Neuronal stem cell (in vitro differentiated cells): ENCODE data around the gene TBC1D26. TPM values are rescaled to one million over a fixed set of nuclear protein-coding genes. Genes with fewer than 3 reads are reported as not detected.
A peak's percentile ranks its signal among the peaks of the same experiment; 100 is the strongest.
"Not testable (repeated sequence)": the region's sequence is repeated elsewhere in the genome, so short reads cannot be mapped to it uniquely, and the experiment has no call there.

Source experiments
- DNase-seq: peaks from one replicate; pipeline ENCODE4 v3.0.0-alpha.2; 2013; ENCODE audit warnings: low spot score
- H2AFZ ChIP-seq: one replicate; pipeline ENCODE4 v1.6.1; 2013; ENCODE audit warnings: mild to moderate bottlenecking, low read length, inconsistent platforms
- H2AK5ac ChIP-seq: 2 replicates; pipeline ENCODE4 v1.6.1; 2013; ENCODE audit warnings: low read depth, mild to moderate bottlenecking, inconsistent platforms, low read length, moderate library complexity, mixed read lengths
- H2BK120ac ChIP-seq: 2 replicates; pipeline ENCODE4 v1.6.1; 2013; ENCODE audit warnings: low read depth, mild to moderate bottlenecking, inconsistent platforms, low read length, moderate library complexity, mixed read lengths
- H2BK12ac ChIP-seq: one replicate; pipeline ENCODE4 v1.6.1; 2013; ENCODE audit warnings: low read length, inconsistent platforms
- H2BK15ac ChIP-seq: 2 replicates; pipeline ENCODE4 v1.6.1; 2013; ENCODE audit warnings: mild to moderate bottlenecking, low read length, inconsistent platforms, mixed read lengths
- H2BK5ac ChIP-seq: one replicate; pipeline ENCODE4 v1.6.1; 2013; ENCODE audit warnings: inconsistent platforms, mild to moderate bottlenecking, low read length, moderate library complexity
- H3K14ac ChIP-seq: one replicate; pipeline ENCODE4 v1.6.1; 2013; ENCODE audit warnings: low read length, inconsistent platforms
- H3K18ac ChIP-seq: 2 replicates; pipeline ENCODE4 v1.6.1; 2013; ENCODE audit warnings: low read length, inconsistent platforms
- H3K23ac ChIP-seq: 2 replicates; pipeline ENCODE4 v1.6.1; 2013; ENCODE audit warnings: low read depth, mild to moderate bottlenecking, mixed read lengths, low read length, inconsistent platforms; ENCODE audit not compliant: poor library complexity
- H3K27ac ChIP-seq: replicated peaks from 3 replicates; pipeline ENCODE4 v1.5.1; 2013; ENCODE audit warnings: low read length, inconsistent platforms
- H3K27me3 ChIP-seq, 3 experiments: 2 replicates each; pipeline ENCODE4 v1.6.1; 2013; ENCODE audit warnings: low read length in 3 of 3, mild to moderate bottlenecking in 2 of 3, inconsistent platforms in 1 of 3, low read depth in 1 of 3, mixed read lengths in 1 of 3, moderate library complexity in 1 of 3; ENCODE audit not compliant: control insufficient read depth in 3 of 3, insufficient read depth in 3 of 3
- H3K36me3 ChIP-seq, 2 donors: replicated peaks in 1 of 2; 2 replicates each; pipeline ENCODE4 v1.6.1; 2013; ENCODE audit warnings: low read length in 2 of 2; ENCODE audit not compliant: control insufficient read depth in 2 of 2, insufficient read depth in 2 of 2
- H3K4ac ChIP-seq: 2 replicates; pipeline ENCODE4 v1.6.1; 2013; ENCODE audit warnings: inconsistent platforms, mild to moderate bottlenecking, low read length, moderate library complexity
- H3K4me1 ChIP-seq, 2 donors: 1 replicate in 1 of 2; 2 replicates in 1 of 2; pipeline ENCODE4 v1.6.1; 2013; ENCODE audit warnings: low read length in 2 of 2, low read depth in 1 of 2; ENCODE audit not compliant: control insufficient read depth in 2 of 2, insufficient read depth in 1 of 2
- H3K4me2 ChIP-seq: one replicate; pipeline ENCODE4 v1.6.1; 2013; ENCODE audit warnings: mild to moderate bottlenecking, low read length, inconsistent platforms; ENCODE audit not compliant: insufficient read depth, poor library complexity, severe bottlenecking
- H3K4me3 ChIP-seq, 2 donors: 2 replicates each; pipeline ENCODE4 v1.5.1; 2013; ENCODE audit warnings: low read length in 2 of 2, mild to moderate bottlenecking in 2 of 2, inconsistent platforms in 1 of 2, moderate library complexity in 1 of 2
- H3K79me1 ChIP-seq: one replicate; pipeline ENCODE4 v1.6.1; 2013; ENCODE audit warnings: low read depth, mild to moderate bottlenecking, inconsistent platforms, low read length, moderate library complexity
- H3K9ac ChIP-seq: one replicate; pipeline ENCODE4 v1.6.1; 2013; ENCODE audit warnings: mild to moderate bottlenecking, low read depth, low read length, inconsistent platforms; ENCODE audit not compliant: poor library complexity
- H3K9me3 ChIP-seq, 2 donors: replicated peaks in 1 of 2; 2 replicates each; pipeline versions ENCODE3 to v1.6.1; 2013; ENCODE audit warnings: low read length in 2 of 2, mild to moderate bottlenecking in 2 of 2, inconsistent platforms in 1 of 2, low read depth in 1 of 2, mixed read lengths in 1 of 2, moderate library complexity in 1 of 2; ENCODE audit not compliant: control insufficient read depth in 2 of 2, insufficient read depth in 1 of 2
- H4K8ac ChIP-seq: one replicate; pipeline ENCODE4 v1.6.1; 2013; ENCODE audit warnings: low read depth, mild to moderate bottlenecking, inconsistent platforms, low read length, moderate library complexity
- H4K91ac ChIP-seq: one replicate; pipeline ENCODE4 v1.6.1; 2013; ENCODE audit warnings: low read length, low read depth, mild to moderate bottlenecking, inconsistent platforms; ENCODE audit not compliant: poor library complexity
- WGBS, 2 donors: extraction: QIAGEN DNeasy Blood & Tissue Kit; methylation state at CpG; one replicate each; pipeline ENCODE4 v1.1.7; 2013; ENCODE audit warnings: missing lambda C conversion rate in 2 of 2, mixed read lengths in 1 of 2; ENCODE audit not compliant: insufficient read length in 2 of 2, insufficient replicate concordance in 1 of 2; ENCODE audit errors: extremely low coverage in 2 of 2; 5-methylcytosine and 5-hydroxymethylcytosine counted together
- polyA plus RNA-seq, 2 experiments: library from polyadenylated mRNA; stranded (reverse); fragments of 200-250 nt; gene quantifications; one replicate each; pipeline ENCODE4 v1.2.3, GENCODE V29; 2013

TBC1D26 gene
- 5.1 TPM for polyA plus RNA-seq (2013, experiment 1 of 2)
- 5.9 TPM for polyA plus RNA-seq (2013, experiment 2 of 2)

DNA sequence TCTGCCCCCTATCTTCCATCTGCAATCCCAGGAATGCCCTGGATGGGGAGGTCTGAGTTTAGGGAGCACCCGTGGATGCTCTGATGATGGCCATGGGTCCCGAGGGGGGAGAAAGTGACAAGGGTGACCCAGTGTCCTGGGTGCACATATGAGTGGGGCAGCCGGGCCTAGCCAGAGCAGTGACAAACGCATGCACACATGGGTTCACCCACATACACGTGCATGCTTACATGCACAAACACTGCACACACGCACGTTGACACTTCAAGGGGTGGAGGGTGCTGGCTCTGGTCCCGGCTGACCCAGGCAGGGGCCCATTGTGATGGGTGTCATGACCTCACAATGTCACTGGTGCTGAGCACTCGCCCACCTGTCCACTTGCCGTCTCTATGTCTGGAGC is at the start of gene TBC1D26:
TBC1D26 (plus strand) TSS at position 384 of the 400 bp plus-strand sequence. CDS start 3,066 bp downstream, outside the sequence.
- not testable (repeated sequence) for H3K27ac ChIP-seq, H3K4me2 ChIP-seq, H2AFZ ChIP-seq, H3K14ac ChIP-seq, H3K4ac ChIP-seq, DNase-seq, H3K79me1 ChIP-seq, H2BK12ac ChIP-seq, H3K4me1 ChIP-seq, H2BK15ac ChIP-seq, H3K23ac ChIP-seq, H4K8ac ChIP-seq, H3K27me3 ChIP-seq, H3K9me3 ChIP-seq, H3K9ac ChIP-seq, H3K4me3 ChIP-seq, H2BK5ac ChIP-seq, H3K36me3 ChIP-seq, H3K18ac ChIP-seq, H2AK5ac ChIP-seq, H2BK120ac ChIP-seq, H4K91ac ChIP-seq
- WGBS, 2 donors, result no CpG with 5 or more reads among the region's 10 CpGs

DNA sequence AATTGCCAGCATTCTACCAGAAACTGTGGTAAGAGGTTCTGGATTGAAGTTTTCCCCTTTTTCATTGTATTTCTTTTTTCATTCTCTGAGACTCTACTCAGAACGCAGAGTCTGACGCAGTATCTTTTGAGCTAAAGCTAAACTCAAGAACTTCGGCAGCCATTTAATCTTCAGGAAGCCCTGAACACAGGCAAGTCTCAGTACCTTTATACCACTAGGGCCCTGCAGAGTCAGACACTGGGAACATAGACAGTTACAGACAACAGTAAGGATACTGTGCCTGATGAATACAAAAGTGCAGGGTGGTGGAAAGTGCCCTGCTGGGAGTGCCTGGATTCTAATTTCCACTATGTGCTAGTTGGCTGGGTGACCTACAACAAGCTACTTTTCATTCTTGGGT is 48.9 kb upstream of the TBC1D26 start:
- WGBS, 2 donors, result no CpG with 5 or more reads among the region's 3 CpGs

DNA sequence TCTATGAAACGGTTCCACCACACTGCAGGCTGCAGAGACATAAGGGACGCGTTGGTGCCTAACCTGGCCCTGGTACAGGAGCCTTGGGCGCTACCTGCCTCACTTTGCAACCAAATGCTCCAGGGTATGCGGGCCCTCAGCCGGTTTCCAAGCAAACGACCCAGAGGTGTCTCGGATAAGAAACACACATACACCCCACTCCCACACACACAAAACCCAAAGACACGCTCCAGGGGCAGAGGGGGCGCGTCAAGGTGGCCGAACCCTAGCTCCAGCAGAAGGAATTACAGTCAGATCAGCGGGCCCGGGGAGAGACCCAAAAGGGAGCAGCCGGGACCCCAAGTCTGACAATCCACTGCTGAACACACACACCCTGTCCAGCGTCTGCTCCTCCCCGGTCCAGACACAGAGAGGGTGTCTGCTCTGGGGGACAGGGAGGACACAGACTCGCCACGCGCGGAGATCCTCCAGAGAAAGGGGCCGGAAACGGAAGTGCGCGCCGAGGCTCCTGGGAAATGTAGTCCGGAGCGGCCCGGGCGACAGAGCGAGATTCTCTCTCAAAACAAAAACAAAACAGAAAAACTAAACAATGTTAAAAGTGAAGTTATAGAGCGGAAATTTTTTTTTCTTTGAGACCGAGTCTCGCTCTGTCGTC is 48.1 kb upstream of the TBC1D26 start, which contains the start of gene TRIM16:
TRIM16 (minus strand) TSS at position 488 of the 655 bp plus-strand sequence. CDS start 32,702 bp downstream, outside the sequence.
- Histone ChIP-seq H2AFZ (peak within 1 kb of the TSS; percentile 79), H3K4me3 (peak within 1 kb of the TSS; percentile 56 to 85), H3K9ac (peak within 1 kb of the TSS; percentile 60), H3K18ac (peak within 1 kb of the TSS; percentile 76), H3K4me2 (peak within 1 kb of the TSS; percentile 67), H4K8ac (peak within 1 kb of the TSS; percentile 99)
- not testable (repeated sequence) for H2BK12ac ChIP-seq, H3K36me3 ChIP-seq, H3K4me1 ChIP-seq, H3K27me3 ChIP-seq, H3K79me1 ChIP-seq, H3K14ac ChIP-seq, H3K9me3 ChIP-seq, H3K4ac ChIP-seq, H2AK5ac ChIP-seq, H3K27ac ChIP-seq, H2BK5ac ChIP-seq, H4K91ac ChIP-seq, H3K23ac ChIP-seq, H2BK120ac ChIP-seq, H2BK15ac ChIP-seq
- peak; percentile 20 for DNase-seq
- WGBS, 2 donors, result no CpG with 5 or more reads among the region's 35 CpGs

More for the DNA sequence above, 48.9 kb upstream of the TBC1D26 start:
- H3K27me3 ChIP-seq, H3K79me1 ChIP-seq, H3K36me3 ChIP-seq, H2BK12ac ChIP-seq, H2AFZ ChIP-seq, DNase-seq, H3K14ac ChIP-seq, H2AK5ac ChIP-seq, H2BK120ac ChIP-seq, H3K4me2 ChIP-seq, H3K9ac ChIP-seq, H2BK5ac ChIP-seq, H3K18ac ChIP-seq, H3K23ac ChIP-seq, H3K27ac ChIP-seq, H3K4me1 ChIP-seq, H4K8ac ChIP-seq, H2BK15ac ChIP-seq, H3K4me3 ChIP-seq, H4K91ac ChIP-seq, H3K4ac ChIP-seq, H3K9me3 ChIP-seq: not testable (repeated sequence)

DNA sequence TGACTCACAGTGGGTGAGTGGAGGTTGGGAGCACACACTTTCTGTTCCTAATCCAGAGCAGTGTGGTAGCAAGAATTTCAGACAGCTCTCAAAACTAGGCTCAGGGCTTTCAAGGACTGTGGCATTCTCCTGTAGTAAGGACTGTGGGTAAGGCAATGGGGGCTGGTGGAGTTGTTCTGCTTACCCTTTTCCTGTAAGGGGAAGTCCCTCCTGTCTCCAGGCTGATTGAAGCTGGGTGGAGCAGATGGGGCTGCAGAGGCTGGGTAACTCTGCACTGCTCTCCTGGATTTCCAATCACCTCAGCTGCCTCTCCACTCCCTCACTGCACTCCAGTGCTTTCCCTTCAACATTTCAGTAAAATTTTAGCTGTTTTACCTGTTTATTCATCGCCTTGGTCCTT is 44.6 kb upstream of the TBC1D26 start:
- not testable (repeated sequence) for H4K91ac ChIP-seq, H2BK120ac ChIP-seq, H3K4ac ChIP-seq, H3K27me3 ChIP-seq, DNase-seq, H3K9me3 ChIP-seq, H2BK5ac ChIP-seq, H2BK15ac ChIP-seq, H2BK12ac ChIP-seq, H3K4me1 ChIP-seq, H3K23ac ChIP-seq, H2AFZ ChIP-seq, H3K27ac ChIP-seq, H3K14ac ChIP-seq, H2AK5ac ChIP-seq, H3K79me1 ChIP-seq, H3K4me3 ChIP-seq, H3K36me3 ChIP-seq, H3K4me2 ChIP-seq, H4K8ac ChIP-seq, H3K18ac ChIP-seq, H3K9ac ChIP-seq
- WGBS, 2 donors, result no CpG with 5 or more reads among the region's 1 CpG
